Activated CD4-positive, alpha-beta T cell treated with anti-CD3 and anti-CD28 coated beads for 24 hours (primary cell): ENCODE measurements around the gene SPINT2.

ENCODE experiments used
- DNase-seq, 2 donors: peaks; one replicate each; pipeline ENCODE4 v3.0.0-alpha.2; 2020; ENCODE audit warnings: low read depth in 2 of 2

Gene SPINT2

DNA sequence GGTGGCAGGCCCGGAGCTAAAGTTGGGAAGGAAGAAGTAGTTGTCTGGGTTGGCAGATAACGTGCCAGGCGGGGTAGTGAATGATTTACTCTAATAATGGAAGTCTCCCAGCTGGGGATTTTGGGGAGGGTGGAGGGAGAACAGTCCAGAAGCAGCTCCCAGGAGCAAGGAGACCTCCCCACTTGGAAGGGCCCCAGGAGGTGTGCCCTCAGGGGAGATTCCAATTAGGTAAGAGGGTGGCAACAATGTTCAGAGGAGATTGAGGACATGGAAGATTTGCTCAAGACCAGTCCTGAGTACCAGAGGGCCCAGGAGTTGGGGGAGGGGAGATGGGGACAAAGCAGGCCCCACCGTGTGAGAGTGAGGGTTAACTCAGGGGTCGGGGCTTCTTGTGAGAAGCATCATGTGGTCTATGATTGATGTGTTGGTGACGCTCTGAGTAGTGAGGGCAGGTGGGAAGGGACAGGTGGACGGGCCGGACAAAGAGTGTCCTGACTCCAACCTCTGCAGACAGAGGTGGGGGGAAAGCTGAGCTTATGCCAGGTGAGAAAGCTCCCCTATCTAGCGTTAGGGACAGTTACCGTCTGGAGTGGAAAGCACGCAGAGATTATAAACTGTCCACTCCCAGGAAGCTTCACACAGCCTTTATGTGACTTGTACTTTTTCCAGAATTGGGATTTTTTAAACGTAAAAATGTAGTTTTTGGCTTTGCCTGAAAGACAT lies 3.5 kb downstream of the SPINT2 start:
- no peak for DNase-seq

- DNase-seq = no peak
Measured at GRCh38 chr19:38268539-38268938, 4.2 kb downstream of the SPINT2 start.

DNA sequence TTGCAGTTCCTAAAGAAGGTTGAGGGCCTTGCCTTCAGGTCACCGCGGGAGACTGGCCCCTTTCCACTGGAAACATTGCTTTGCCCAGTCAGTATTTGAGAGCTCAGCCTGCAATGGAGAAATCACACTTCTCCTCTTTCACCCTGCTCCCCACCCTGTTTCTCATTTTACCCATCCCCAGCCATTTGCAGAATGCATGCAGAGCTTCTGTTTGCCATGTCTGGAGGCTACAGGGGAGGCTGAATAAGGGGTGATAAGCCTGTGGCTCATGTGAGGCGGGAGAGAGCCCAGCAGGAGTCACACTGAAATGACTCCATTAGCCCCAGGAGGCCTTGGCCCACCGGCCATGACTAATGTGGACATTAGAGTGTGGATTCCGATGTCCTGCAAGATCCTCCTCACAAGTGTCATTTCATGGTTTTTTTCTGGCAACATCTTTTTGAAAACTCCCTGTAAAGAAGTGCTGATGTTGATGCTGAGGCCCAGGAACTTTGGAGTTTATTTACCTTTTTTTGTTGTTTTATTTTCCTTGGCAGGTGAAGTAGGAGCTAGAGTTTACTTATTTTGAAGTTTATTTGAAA lies 6.3 kb downstream of the SPINT2 start:
- no peak for DNase-seq

GRCh38 chr19:38273499-38273898 lies 9.1 kb downstream of the SPINT2 start:
- DNase-seq = no peak

GRCh38 chr19:38274739-38275138 lies 10.4 kb downstream of the SPINT2 start:
- no peak for DNase-seq

GRCh38 chr19:38276942-38277517 lies 12.7 kb downstream of the SPINT2 start:
- no peak for DNase-seq

DNA sequence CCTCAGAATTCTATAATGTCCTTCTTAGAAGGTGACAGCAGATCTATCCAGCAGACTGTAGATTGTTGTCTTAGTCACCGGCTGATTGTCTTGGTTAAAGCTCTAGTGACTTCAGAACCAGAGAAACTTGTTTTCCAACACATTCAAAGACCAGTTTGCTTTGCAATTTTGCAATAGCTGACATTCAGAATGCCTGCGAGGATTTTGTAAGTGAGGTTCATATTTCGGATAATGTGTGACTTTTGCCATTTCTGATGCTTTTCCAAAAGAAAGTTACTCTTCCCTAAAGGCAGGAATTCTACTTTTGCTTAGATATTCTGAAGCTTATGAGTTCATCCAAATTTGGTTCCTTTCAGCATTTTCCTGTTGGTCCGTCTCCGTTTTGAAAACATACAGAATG lies 13.2 kb downstream of the SPINT2 start:
- no peak for DNase-seq

GRCh38 chr19:38277969-38278680 lies 13.8 kb downstream of the SPINT2 start:
- no peak for DNase-seq

- no peak for DNase-seq
Measured at GRCh38 chr19:38278751-38279150, 14.4 kb downstream of the SPINT2 start.

GRCh38 chr19:38280030-38280921 lies 15.9 kb downstream of the SPINT2 start:
- no peak for DNase-seq

DNA sequence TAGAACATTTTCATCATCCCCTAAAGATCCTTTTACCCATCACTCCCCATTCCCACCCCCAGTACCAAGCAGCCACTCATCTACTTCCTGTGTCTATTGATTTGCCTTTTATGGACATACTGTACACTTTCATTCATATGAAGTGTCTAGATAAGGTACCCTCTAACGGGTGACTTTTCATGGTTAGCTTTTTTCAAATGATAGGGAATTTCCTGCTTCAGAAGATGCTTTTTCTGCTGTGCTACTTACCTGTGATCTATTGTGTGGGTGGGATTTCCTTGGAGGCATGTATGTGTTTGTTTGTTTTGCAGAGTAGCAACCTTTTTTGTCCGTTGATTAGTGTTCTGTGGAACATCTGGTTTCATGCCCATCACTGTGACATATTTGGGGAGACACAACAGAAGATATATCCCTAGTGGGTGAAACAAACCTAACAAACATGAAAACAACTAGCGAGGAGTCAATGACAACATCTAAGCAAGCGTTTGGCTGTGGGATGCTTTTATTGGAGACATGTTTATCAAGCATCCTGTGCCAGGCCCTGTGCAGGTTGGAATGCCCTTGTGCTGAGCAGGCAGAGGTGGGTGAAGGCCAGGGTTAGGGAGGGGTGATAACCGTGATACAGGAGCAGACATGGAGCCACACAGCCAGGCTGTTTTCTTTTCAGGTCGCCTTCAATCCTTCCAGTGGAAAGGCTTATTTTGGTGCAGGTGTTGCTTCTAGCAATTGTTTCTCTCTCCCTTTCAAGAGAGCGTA lies 17.6 kb downstream of the SPINT2 start:
- no peak for DNase-seq

DNA sequence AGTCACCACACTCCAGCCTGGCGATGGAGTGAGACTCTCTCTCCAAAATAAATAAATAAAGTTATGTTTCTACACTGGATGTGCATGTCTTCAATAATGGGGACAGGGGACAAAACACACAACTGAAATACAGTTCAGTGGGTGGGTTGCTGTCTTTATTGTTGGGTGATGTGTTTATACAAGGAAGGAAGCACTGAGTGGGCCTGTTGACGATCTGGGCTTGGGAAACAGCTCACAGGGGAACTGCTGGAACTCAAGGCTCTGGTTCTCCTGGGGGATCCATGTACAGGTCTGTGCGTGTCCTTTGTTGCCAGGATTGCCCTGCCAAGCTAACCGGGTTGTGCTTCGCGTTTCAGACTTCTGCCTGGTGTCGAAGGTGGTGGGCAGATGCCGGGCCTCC lies 18.9 kb downstream of the SPINT2 start:
- no peak for DNase-seq

- no peak for DNase-seq
Measured at GRCh38 chr19:38284422-38284821, 20.0 kb downstream of the SPINT2 start.

DNA sequence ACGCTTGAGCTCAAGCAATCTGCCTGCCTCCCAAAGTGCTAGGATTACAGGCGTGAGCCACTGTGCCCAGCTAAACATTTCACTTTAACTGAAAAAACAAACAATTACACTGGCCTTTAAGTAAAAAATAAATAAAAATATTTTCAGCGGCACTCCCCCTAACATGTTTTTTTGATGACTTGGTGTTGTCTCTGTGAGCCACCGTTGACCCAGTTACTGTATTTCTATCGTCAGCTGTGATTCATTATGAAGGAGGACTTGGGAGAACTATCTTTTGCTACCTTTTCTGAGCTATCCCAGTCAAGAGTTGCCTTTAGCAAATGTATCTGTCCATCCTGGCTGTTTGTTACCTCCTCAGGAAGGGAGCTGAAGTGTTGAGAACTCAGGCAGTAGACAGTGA lies 21.2 kb downstream of the SPINT2 start:
- no peak for DNase-seq

DNA sequence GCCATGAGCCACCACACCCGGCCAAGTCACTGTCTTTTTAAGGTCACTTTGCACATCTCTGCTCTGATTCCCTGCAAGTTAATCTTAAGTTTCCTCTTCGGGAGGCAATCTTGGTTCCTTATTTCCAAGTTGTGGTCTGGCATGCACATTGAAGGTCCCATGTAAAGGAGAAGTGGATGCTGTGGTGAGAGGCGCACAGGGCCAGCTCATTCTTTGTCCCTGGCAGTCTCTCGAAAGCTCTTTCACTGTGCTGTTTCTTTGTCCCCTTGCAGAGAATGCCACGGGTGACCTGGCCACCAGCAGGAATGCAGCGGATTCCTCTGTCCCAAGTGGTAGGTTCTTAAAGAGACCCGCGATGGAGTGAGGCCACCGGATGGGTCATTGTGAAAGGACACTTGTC lies 23.2 kb downstream of the SPINT2 start:
- no peak for DNase-seq

DNA sequence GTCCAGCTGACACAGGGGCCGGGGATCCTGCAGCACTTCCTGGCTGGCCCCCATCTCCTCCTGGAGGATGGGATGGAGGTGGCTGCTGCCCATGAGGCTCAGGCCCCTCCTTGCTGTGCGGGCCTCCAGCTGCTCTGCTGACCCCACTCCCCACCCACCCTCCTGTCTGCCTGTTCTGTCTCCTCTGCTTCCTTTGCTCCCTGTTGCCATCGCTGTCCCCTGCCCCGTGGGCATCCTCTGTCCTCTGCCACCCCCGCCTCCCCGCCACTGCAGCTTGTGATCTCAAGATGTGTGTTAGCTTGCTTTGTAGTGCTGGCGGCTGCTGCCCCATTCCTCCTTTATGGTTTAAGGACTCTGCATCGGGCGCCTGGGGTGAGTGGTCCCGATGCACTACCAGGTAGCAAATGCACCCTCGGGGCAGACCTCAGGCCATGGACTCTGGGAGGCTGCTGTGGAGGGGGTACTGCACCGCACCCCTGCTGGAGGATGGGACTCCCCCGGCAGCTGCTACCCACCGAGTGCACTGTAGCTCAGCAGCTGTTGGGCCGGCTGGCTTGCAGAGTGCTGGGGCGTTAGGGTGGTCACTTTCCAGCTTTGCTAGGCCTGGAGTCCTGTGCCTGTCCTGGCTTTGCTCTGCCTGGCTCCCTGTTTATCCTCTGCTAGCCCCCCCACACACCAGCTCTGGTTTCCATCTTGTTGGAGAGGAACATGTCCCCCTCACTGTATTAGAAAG lies 23.9 kb downstream of the SPINT2 start:
- DNase-seq = no peak

DNA sequence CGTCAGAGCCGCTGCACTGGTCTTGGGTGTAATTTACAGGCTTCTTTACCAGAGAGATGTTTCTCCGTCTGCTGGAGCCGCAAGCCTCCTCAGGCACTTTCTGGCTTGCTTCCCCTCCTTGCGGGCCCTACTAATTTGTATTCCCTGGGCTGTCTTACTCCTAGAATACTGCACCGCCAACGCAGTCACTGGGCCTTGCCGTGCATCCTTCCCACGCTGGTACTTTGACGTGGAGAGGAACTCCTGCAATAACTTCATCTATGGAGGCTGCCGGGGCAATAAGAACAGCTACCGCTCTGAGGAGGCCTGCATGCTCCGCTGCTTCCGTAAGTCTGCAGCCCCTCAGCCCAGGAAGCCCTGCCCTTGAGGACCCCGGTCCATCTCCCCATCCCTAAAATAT lies 25.6 kb downstream of the SPINT2 start:
- DNase-seq = no peak

DNA sequence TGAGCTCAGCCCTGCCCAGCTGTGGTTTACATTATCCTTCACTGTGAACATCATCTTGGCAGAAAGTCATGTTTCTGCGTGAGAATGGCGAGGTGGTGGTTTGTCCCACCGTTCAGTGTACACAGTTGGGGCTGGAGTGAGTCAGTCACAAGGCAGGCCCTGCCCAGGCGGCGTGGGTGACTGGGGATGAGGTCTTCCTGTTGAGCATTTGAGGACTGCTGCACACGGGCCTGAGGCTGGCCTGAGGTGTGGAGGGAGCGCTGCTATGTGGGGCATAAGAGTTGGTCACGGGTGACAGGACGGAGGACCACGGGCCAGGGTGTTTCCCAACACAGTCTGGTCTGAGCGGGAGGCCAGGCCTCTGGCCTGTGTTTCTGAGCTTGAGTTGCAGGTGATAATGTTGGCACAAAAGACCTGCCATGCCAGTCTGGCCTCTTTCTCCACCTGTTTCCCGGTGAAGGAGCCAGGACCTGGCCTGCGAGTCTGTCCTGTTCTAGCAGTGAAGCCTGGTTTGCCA lies 26.3 kb downstream of the SPINT2 start:
- DNase-seq = no peak

DNA sequence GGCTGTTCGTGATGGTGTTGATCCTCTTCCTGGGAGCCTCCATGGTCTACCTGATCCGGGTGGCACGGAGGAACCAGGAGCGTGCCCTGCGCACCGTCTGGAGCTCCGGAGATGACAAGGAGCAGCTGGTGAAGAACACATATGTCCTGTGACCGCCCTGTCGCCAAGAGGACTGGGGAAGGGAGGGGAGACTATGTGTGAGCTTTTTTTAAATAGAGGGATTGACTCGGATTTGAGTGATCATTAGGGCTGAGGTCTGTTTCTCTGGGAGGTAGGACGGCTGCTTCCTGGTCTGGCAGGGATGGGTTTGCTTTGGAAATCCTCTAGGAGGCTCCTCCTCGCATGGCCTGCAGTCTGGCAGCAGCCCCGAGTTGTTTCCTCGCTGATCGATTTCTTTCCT lies 27.5 kb downstream of the SPINT2 start:
- DNase-seq = no peak

- DNase-seq = no peak
Measured at GRCh38 chr19:38293281-38293680, 28.9 kb downstream of the SPINT2 start.
